GM21390 (cell line): ENCODE results near the gene METTL24.
"Not testable (repeated sequence)": the region's sequence is repeated elsewhere in the genome, so short reads cannot be mapped to it uniquely, and the experiment has no call there.

ENCODE experiments used
- ATAC-seq: cut with Tn5 transposase; IDR thresholded peaks from one replicate; pipeline ENCODE4 v1.9.1; 2021; ENCODE audit not compliant: unreplicated experiment

Gene METTL24

DNA sequence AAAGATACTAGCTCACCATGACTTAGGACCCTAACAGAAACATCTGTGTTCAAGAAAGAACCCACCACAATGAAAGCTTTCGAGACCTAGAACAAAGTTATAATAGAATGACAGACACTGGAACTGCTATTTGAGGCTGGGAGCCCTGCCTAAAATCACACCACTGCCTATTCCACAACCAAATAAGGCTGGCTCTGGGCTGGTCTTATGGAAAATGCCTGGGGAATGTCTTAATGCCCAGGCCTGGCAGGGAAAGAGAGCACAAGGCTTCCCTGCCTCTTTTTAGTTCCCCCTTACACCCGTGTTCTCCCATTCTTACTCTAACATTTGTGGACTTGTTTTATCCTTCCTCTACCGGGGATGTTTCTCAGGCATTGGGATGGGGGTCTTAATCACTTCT lies 5.6 kb upstream of the METTL24 start:
- ATAC-seq, result no peak

DNA sequence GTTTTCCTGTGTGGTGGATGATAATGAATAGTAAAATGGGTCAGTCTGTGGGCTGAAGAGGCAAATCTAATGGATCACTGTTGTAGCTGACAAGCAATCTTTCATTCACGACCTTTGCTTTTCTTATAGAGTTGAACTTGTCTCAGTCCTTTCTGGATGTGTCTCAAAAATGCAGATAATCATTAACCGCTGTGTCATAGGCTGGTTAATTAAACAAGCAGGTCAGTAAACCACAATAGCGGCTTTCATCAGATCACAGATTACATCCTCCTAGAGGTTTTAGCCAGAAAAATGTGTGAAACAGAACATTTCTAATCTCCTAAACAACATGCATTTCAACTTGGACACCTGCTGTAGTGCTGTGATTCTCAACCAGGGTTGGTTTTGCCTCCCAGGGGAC lies 2.5 kb upstream of the METTL24 start:
- ATAC-seq, result no peak

DNA sequence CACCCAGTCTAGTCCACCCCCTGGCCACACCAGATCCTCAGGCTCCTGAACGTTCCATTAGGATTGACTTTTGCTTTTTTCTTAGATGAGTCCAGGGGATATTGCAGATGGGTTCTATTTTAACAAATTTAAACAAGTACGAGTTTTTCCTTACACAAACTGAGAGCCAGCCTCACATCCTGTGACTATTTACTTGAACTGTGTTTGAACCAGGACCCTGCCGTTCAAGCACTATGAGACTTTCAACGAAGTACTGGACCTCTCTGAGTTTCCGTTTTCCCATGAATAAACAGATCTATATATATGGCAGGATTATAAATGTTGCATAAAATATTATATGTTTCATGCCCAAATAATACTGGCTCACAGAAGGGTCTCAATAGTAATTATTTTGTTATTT lies 1.4 kb upstream of the METTL24 start:
- no peak for ATAC-seq

DNA sequence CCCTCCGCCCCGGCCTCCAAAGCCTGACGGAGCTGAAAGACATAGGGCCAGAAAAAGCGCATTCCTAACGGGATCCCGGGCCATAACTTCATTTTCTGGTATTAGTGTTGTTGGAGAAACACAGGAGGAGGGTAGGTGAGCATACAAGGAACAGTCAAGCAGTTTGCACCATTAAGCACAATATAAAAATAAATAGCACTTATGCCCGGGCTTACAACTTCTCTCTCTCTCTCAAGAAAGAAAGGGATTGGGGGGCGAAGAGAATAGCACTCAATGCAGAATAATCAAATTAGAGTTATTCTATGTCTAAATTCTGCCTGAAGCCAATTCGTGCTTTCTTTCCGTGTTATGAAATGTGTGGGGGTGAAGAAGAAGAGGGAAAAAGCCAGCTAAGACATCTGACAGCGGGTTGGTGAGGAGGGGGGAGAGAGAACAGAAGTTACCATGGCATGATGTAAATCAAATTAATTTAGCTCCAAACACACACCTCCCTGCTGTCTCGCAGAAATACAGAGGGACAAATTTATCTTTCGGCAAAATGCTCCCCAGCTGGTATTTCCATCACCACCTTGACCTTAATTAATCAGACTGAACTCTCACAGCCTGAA lies 508 bp upstream of the METTL24 start:
- ATAC-seq, result no peak

DNA sequence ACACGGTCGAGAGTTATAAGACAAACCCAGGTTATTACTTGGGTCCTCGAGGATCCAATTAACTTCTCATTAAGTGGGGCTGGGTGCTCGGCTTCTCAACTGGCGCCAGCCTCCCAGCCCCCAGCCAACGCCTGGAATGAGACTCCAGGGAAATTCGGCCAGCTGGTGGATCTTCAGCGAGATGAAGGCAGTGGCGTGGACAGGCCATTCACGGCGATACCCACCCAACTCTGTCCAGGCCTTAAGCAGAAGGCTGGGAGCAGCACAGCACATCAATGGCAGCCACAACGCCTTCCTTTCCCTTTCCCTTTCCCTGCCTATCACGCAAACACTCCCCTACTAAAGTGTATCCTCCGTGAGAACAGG lies 868 bp downstream of the METTL24 start:
- ATAC-seq, result no peak

DNA sequence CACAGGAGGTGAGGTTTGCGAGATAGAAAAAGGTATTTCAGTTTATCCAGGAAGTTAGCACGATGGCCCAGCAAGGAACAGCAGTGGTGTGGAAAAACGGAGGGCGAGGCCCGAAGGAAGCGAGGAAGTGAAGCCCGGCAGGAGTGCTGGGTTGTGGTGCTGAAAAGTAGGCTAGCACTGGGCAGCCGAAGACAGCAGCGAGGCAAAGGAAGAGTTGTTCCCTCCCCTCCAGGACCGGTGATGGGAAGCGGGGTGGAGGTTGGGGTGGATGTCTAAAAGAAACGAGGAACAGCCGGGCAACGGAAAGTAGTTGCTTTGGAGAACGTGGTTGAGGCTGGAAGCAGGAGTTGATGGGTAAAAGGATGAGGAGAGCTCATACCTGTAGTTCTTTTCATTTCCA lies 1.4 kb downstream of the METTL24 start:
- ATAC-seq, result no peak

DNA sequence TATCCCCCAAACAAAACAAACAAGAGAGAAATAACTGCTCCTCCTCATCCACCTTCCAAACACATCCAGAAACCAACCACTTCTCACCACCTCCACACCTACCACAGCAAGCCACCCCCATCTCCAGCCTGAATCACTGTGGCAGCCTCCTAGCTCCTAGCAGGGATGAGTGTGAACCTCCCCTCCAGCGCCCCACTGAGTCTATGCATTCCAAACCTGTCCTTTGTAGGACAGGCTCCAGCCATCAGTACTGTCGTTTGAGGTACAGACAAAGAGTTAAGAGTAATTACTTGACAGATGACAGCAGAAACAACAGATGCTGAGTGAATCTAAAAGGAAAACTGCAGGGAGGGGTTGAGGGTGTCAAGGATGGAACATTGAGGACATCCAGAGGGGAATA lies 2.4 kb downstream of the METTL24 start:
- no peak for ATAC-seq

DNA sequence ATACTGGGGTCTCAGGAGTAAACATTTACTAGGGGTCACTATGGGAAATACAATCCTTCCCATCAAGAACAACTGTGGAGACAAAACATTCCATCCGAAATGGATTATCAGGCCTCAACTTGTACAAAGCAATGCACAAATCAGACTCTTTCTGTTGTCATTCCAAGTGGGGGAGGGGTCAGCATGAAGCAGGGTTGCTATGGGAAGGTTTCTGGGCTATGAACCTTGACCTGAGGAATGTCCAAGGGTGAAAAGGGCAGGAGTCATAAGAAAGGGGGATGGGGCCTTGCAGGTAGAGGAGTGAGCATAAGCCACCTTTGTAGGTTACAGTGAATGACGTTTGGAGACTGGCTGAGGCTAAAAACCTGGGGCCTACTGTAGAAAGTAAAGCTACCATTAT lies 3.1 kb downstream of the METTL24 start:
- no peak for ATAC-seq

DNA sequence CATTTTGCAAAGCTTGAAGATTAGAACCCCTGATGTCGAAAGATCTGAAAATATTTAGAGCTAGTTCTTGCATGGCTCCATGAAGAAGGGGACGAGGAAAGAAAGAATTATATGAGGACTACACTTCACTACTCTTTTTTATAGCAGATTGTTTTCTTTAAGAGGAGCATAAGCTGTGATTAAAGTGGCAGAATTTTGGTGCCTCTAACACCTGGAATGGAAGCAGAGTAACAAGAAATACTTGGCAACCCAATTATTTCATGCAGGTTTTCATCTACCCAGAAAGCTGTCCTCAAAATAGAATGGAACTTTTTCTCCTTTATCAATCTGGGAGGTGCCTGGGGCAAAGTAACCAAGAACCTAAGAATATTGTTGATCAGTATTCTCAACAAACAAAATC lies 4.0 kb downstream of the METTL24 start:
- no peak for ATAC-seq

DNA sequence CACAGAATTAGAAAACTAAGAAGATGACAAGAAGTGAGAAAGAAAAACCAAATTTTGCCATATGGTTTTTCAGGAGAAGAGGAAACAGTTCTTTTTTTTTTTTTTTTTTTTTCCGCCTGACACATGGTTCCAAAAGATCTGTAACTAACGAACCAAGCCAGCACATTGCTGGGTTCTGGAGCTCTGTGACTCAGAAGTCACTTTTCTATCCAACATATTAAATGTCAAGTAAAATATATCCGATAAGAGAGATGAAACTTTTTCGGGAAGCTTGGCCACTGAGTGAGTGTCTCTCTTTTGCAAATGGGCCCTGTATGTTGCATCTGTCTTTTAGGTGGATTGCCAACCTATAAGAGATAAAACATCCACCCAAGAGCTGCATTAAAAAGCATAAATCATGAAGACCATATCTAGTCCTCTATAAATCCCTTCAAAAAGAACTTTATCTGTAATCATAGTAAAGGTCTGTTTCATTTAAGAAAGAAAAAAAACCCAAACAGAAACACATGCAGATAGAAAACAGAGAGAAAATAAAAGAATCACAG lies 4.6 kb downstream of the METTL24 start:
- no peak for ATAC-seq

DNA sequence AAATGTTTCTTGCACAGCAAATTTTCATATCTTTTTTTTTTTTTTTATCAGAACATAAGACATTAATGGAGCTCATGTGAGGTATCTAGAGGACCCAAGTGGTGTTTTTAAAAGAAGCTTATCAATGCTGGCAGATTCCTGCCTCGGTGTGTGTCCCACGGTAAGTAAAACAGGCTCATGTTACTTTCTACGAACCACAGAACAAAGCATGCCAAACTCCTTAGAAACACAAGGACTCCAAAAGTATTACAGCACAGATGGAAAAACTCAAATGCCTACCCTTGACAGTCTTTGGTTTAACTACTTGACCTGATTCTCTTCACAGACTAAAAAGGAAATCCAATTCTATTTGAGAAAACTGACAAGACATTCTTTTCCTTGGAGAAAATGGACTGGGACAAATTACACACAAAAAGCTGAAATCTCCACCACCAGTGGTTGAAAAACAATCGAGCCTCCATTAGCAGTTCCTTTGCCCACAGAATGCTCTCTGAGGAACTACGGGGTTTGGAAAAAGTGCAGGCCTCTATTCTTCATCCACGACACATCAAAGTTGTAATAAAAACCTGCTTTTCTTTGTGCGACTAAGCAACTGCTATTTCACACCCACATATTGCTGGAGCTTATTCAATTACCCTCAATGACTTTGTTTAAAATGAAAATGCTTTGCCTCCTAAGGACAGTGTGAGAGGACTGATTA lies 5.4 kb downstream of the METTL24 start:
- ATAC-seq, result no peak

DNA sequence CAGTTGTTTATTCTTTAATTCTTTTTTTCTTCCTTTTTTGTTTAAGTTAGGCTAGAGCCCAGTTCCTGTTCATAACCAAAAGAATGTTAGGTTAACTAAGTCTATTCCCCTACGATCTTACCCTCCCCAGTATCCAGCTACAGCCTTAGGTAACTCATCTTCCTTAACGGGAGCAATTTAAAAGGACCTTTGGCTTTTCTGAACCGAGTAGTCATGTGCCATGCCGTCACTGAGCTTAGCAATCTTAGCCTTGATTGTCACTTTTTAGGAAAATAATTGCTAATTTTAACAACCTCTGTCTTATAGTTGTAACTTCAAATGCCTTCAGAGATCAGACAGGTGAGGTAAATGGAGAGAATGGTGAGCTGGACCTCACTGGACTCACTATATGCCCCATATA lies 6.2 kb downstream of the METTL24 start:
- ATAC-seq, result no peak

DNA sequence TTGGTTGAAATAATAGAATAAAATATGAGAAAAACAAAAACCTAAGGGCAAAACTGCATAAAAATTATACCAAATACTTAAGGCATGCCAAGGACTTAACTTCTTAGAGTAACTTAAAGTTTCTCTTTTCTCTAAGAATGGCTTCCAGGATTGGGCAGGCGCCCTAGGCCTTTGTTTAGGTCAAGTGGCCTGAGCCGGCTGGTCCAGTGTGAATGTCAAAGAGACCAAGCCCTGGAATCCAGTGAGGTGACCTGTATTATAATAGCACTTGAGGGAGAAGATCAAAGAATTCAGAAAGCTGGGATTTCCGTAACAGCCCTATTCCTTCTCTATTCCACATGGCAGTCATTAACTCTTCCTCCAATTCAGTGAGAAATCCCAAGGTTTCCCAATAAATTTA lies 6.6 kb downstream of the METTL24 start:
- no peak for ATAC-seq

DNA sequence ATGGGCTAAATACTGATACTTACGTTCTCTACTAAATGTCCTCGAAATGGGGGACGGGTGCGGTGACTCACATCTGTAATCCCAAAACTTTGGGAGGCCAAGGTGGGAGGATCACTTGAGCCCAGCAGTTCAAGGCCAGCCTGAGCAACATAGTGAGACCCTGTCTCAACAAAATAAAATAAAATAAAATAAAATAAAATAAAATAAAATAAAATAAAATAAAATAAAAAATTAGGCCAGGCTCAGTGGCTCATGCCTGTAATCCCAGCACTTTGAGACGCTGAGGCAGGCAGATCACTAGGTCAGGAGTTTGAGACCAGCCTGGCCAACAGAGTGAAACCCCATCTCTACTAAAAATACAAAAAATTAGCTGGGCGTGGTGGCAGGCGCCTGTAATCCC lies 7.6 kb downstream of the METTL24 start:
- ATAC-seq, result not testable (repeated sequence)

DNA sequence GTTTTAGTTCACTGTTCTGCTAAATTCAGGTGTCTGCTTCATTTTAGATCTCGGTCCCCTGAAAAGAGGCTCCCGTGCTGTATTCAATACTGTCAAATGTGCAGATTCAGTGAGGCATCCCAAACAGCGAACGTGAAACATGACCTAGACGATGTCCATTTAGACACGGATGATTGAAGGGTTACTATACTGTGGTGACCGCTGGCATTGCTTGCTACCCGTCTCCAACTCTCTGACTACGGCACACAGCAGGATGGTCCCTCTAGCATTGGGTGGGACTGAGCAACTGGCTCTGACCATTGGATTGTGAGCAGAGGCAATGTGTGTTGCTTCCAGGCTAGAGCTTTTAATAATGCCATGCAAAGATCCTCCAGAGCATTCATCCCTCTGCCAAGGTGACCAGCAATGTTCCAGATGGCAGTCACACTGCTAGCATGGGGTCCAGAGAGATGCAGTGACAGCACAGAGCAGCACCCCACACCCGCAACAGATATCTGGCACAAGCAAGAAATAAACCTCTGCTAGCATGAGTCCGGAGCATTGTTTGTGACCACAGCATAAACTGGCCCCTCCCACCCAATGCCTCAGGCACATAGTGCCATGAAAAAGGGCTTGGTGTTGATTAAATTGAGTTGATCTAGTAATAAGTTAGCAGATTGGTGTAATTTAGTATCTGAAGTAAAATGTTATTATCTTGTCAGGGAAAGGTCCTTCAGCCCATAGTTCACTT lies 9.0 kb downstream of the METTL24 start:
- no peak for ATAC-seq

DNA sequence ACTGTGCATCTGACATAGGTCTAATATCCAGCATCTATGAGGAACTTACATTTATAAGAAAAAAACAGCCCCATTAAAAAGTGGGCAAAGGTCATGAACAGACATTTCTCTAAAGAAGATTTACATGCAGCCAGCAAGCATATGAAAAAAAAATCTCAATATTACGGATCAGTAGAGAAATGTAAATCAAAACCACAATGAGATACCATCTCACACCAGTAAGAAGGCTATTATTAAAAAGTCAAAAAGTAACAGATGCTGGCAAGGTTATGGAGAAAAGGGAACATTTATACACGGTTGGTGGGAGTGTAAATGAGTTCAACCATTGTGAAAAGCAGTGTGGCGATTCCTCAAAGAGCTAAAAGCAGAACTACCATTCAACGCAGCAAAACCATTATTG lies 13.1 kb downstream of the METTL24 start:
- no peak for ATAC-seq

DNA sequence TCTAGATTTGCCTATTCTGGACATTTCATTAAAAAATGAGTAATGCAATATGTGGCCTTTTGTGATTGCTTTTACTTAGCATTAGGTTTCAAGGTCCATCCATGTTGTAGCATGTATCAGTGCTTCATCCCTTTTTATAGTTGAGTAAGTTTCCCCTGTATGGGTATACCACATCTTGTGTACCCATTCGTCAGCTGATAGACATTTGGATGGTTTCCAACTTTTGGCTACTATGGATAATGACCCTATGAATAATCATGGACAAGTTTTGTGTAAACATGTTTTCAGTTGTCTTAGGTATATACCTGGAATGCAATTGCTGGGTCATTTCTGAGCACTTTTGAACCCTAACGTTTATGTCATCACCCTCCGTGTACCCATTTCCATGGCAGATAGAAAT lies 15.4 kb downstream of the METTL24 start:
- ATAC-seq, result no peak

DNA sequence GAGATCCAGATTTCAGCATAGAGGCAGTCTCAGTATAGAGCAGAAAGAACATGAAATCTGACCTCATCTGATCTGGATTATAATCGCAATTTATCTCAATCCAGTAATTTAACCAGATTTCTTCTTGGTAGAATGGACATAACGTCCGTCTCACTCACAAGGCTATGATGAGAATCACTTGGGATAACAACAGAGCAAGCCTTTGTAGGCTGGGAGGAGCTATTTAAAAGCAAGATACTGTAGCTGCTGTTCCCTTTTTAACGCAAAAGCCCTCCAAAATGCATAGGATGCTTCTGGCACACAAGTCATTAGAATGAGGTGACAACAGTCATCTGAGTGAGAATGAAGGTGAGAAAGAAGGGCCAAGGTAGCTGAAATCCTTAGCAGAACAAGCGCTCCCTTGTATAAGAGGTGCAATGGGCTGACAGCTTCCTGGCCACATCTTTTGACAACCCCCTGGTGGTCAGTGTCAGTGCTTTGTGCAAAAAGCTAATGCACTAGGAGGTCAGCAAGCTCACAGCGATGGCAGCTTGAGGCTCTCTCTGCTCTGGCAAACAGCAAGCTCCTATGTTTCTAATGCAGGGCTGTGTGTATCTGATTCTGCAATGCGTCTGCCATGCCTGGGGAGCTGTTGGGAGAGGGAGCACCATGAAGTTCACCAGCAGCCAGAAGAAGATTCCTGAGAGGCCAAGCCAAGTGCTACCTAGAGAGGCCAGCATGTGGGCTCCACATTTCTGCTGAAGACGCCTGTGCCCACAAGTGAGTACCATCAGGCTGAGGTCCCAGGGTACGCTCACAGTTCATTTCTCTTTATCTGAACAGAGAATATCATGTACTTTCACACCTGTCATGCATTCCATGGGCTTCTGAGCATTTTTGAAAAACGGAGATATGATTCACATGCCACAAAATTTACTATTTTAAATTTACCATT lies 16.2 kb downstream of the METTL24 start:
- ATAC-seq, result no peak

DNA sequence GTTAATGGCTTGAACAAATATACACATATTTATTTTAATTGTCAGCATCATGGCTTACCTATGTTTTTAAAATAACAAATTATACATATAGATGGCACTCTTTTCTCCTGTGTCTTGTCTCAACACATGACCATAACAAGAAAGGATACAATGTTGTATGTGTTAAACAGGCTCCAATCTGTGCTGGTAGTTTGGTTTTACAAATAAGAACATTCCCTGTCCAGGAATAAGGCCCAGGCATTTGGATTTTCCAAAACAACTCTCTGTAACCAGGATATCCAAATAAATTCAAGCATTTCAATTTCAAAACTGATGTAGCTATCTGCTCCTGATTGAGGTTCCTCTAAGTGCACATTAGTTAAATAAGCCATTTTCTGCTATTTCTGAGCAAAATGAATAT lies 17.1 kb downstream of the METTL24 start:
- ATAC-seq, result no peak

DNA sequence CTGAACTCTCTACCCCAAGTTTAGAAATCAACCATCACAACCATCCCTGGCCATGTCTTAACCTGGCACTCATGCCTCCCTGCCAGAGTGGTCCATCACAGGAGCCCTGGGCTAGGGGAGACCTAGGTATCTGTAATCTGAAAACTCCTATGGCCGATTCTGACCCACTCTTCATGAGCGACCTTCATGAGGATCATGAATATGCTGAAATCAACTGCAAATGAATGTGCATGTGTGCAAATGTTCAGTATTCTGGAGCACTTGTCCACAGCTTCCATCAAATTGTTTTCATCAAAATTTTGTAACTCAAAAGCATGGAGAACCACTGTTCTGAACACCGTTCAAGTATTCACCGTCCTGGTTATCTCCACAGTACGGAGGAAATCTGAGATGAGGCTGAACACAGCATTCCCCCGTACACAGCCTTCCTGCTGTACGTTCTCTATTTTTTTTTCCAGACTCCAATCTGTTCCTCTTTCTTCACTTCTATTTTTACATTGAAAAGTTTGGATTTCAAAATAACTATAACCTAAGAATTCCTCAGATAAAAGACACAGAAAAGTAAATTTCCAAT lies 17.7 kb downstream of the METTL24 start:
- no peak for ATAC-seq
